EL (cell line): ENCODE data around the gene KPNB1.
A peak's percentile ranks its signal among the peaks of the same experiment; 100 is the strongest.

Experiments used
- DNase-seq: peaks from one replicate; pipeline ENCODE4 v3.0.0-alpha.2; 2016

KPNB1 gene

DNA sequence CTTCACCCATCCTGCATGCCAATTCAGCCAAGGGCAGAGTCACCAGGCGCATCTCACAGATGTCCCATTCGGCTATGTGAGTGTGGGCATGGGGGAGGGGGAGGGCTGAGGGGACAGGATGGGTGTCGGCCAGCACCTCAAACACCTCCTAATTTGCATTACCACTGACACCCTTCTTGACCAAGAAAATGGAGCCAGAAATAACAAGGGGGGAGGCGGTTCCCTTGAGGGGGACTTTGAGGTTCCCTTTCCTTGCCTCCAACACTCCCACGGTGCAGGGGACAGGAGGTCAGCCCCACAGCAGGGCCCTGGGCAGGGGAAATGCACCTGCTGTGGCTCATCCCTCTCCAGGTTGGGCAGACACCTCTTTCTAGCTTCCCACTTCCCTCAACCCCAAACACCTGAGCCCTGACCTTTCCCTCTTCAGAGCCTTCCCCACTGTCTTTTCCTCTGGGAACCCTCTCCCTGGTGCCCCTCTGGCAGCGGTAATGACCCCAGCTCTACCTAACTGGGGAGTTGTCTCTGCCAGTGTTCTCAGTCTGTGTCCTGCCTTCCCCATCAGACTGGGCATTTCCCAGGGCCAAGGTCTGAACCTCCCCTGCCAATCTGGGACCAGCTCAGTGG is 65.2 kb downstream of the KPNB1 start:
- no peak for DNase-seq

DNA sequence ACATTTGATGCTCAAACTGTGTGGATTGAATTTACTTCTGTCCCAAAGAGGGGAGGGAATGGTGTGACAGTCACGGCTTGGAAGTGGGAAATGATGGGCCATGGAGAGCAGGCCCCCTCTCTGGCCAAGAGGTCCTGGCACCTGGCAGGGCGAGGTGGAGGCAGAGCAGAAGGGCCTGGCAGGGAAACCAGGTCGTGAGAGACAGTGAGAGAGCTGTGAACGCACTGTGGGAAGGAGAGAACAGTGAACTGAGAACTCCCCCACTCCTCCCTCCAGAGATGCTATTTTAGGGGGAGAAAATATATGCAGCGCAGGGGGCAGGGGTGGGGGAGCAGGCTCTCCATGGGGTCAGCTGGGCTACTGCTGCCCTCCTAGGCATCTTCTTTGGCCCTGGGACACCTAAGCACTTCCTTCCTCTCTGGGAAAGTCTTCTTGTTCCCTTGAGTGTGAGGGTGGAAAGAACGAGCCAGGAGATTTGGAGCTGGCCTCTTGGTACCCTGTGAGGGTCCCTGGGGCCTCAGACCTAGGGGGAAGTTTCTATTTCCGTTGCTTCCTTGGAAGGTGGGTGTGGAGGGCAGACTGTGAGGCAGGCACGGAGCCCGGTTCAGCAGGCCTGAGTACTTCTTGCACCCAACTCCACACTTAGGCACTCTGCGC is 66.1 kb downstream of the KPNB1 start:
- DNase-seq = no peak

DNA sequence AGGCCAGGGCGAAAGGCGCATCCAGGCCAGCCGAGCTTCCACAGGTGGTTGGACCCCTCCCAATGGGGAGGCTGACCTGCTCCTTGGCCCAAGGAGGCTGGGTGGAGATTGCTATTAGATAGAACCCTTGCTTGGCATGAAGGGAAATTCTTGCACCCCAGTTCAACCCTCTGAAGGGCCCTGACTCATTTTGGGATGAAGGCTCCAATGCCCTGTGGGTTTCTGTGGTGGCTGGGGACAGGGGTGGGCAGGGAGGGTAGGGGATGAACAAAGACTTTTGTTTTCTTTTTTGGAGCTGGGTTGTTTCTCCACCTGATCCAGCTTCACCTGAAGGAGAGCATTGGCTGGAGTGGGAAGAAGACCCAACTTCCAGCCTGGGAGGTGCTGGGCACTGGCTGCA is 66.7 kb downstream of the KPNB1 start:
- DNase-seq = no peak

- DNase-seq = no peak
Measured at GRCh38 chr17:47717261-47717697, 67.6 kb downstream of the KPNB1 start.

DNA sequence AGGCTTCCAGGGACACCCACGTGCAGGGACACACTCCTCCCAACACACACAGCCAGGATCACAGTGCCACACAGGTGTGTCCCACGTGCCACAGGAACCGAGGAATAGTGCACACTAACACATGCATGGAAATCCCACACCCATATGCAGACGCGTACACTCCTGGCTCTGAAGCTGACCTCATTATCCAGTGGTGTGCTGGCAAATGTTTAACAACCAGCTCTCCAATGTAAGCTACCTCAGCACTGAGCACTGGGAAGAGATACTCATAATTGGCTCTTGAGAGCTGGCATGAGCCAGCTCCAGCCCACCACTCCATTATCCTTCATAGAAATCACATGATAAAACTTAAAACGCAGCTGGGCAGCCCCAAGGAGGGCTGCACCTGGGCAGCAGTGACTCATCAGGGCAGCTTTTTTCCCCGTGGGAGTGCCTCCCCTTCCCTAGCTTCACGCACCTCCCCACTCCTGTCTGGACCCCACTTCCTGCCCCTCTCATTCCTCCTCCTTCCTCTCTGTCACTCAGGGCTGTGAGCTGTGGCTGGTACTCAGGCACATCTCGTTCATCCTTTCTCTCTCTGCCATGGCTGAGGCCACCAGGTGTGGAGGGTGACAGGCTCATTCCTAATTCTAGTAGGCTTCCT is 68.4 kb downstream of the KPNB1 start:
- DNase-seq = no peak

GRCh38 chr17:47718634-47719405 is 69.1 kb downstream of the KPNB1 start:
- DNase-seq = no peak

GRCh38 chr17:47719411-47720152 is 69.9 kb downstream of the KPNB1 start:
- DNase-seq = peak; percentile 84

DNA sequence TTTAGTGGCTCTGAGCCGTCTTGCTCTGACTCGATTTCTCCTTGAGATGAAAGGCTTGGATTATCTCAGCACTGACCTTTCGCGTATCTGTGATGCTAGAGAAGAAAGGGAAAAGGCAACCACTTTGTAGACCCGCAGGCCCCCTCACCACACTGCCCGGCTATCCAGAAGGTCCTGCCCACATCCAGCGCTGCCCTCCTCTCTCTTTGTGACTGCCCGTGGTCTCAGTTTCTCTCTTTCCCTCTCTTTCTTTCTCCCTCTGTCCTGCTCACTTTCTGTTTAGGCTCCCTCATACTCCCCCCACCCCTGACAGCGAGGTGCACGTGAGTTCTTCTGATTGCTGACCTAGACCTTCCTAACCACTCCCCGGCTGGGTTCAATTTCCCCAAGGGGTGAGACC is 70.5 kb downstream of the KPNB1 start:
- DNase-seq = no peak

DNA sequence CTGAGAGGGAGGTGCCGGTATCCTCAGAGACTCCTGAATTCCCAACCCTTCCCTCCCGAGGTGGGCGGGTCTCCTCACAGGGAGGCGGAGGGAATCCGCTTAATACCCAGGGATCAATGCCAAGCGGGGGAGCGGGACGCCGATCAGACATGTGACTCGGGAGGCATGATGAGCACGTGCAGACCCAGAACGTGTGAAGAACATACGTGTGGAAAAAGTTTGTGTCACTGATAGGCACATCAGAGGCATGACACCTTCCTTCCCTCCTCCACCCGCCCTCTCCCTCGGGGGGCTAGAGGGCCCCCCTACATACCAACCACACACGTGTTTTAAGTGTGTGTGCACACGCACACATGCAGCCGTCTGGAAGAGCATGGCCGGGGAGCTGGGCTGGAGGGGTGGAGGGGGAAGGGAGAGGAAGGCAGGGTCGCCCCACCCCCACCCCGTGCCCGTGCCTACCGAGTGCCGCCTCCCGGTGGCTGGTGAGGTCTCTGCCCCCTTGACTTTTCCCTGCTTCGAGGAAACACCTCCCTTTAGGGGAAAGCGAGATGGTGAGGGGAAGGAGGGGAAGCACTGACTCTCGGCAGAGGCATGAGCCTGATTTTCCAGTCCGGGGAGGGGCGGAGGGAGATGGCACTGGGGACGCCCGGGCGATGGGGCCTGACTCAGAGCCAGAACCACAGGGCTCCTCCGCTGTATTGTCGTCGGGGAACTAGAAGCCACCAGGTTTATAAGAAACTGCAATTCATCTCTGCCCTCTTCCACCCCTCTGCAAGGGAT is 71.2 kb downstream of the KPNB1 start:
- DNase-seq = peak; percentile 48

GRCh38 chr17:47721725-47722124 is 72.0 kb downstream of the KPNB1 start:
- no peak for DNase-seq

- DNase-seq = no peak
Measured at GRCh38 chr17:47724705-47725104, 75.0 kb downstream of the KPNB1 start.

- no peak for DNase-seq
Measured at GRCh38 chr17:47725446-47726111, 75.9 kb downstream of the KPNB1 start.

- DNase-seq = no peak
Measured at GRCh38 chr17:47726796-47727703, 77.3 kb downstream of the KPNB1 start.

GRCh38 chr17:47727704-47728036 is 78.0 kb downstream of the KPNB1 start:
- DNase-seq = no peak

GRCh38 chr17:47728214-47728877 is 78.6 kb downstream of the KPNB1 start:
- no peak for DNase-seq

GRCh38 chr17:47729476-47729875 is 79.8 kb downstream of the KPNB1 start:
- no peak for DNase-seq

DNA sequence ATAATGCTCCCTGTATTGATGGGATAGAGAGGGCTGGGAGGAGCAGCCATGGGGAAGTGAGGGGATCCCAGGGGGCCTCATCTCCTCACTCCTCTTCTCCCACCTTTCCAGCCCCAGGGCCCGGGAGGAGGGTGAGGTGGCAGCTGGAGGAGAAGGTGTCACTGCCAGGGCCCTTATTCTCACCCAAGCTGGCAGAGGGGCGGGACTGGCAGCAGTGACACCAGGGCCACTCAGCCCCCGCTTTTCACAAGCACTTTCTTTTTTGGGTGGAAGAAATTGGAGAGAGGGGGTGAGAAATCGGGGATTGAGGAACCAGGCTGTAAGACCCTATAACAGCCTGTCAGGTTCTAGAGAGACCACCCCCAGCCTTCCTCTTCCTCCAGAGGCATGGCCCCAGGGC is 81.0 kb downstream of the KPNB1 start:
- DNase-seq = no peak

GRCh38 chr17:47731396-47731795 is 81.7 kb downstream of the KPNB1 start:
- DNase-seq = no peak

GRCh38 chr17:47732399-47733046 is 82.8 kb downstream of the KPNB1 start:
- DNase-seq = no peak
